ENCODE results near the gene MED13. TPM values are rescaled to one million over a fixed set of nuclear protein-coding genes. Genes with fewer than 3 reads are reported as not detected.
"Not testable (repeated sequence)": the region's sequence is repeated elsewhere in the genome, so short reads cannot be mapped to it uniquely, and the experiment has no call there.

MED13 gene
- total and polyA plus RNA-seq, 4 experiments from 2014 or later = 1.8 to 85.4 (median 41.1) TPM

DNA sequence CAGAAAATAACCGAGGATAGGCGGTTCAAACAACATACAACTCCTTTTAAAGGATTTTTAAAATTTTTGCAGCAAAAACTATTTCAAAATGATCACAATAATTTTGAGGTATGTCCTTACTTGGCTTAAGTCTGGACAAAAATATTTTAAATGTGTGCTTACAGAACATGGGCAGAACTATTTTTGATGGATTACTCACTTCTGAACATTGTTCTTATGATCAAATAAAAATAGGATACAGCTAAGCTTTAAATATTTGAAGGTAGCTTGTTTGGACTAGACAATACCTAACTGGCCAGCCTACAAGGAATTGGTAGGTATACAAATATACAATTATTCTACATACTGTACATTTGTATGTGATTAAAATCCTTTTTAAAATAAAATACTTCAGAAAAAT lies 123.0 kb downstream of the MED13 start:
- CTCF ChIA-PET (ENCODE audit: partially characterized antibody) = no interaction called here

DNA sequence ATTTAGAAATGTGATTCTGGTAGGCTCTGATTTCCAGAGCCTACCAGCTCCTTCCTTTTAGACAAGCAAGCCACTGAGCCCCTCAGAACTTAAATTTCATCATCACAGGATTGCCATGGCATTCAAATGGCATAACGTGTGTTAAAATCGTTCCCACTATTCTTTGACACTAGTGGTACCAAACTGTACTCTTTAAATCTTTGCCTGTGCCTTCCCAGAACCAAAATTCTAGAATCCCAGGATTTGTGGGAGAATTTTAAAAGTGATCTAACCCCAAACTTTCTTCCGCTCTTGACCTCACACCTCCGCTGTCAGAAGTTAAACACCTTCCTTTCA lies 137.0 kb downstream of the MED13 start:
- Histone ChIP-seq H3K27me3 (ENCODE audit: insufficient read depth, low read length) (no peaks in the 10 kb centered on the region), H3K9me3 (ENCODE audit: control insufficient read depth in 1 of 2, low read length in 2 of 2) (no peaks in the 10 kb centered on the region), H3K4me3 (ENCODE audit: low read length in 2 of 2) (peak overlapping the region; percentile 90 to 100), H3K36me3 (ENCODE audit: insufficient read depth, low read length) (peaks cover 9% of the 10 kb centered on the region), H3K4me1 (ENCODE audit: insufficient read depth, low read length) (peaks cover 17% of the 10 kb centered on the region), H3K27ac (ENCODE audit: low read depth, low read length) (peak overlapping the region; percentile 85)
- Mint-ChIP-seq H3K9me3 (no peaks in the 10 kb centered on the region), H3K27me3 (peaks cover 0 to 7% of the 10 kb centered on the region in 2 donors), H3K4me1 (peaks cover 18 to 28% (median 23%) of the 10 kb centered on the region in 4 donors), H3K27ac (peak overlapping the region; percentile 91 to 96 (median 95)), H3K4me3 (peak overlapping the region; percentile 86 to 97 (median 91)), H3K36me3 (peaks cover 4 to 23% of the 10 kb centered on the region in 2 donors)
- intact Hi-C loops (cut with micrococcal nuclease) = loop anchor here (5.0 kb wide), 1 partner anchor 549 kb away; the partner anchor contains the start of gene TLK2
- DNase-seq = no peak
- ChIA-PET POLR2A (ENCODE audit: partially characterized antibody) (interaction anchor here (0.6 to 2.1 kb wide), 3 partner anchors 11 to 143 kb away, joined by 3 to 9 read pairs (median 3); no protein-coding TSS in a partner anchor), CTCF (ENCODE audit: partially characterized antibody) (no interaction called here)

More for the DNA sequence above, 123.0 kb downstream of the MED13 start:
- H3K4me1 Mint-ChIP-seq = peaks cover 0 to 1% (median 0%) of the 10 kb centered on the region in 4 donors
- H3K4me3 Mint-ChIP-seq = no peak overlapping the region
- H3K27me3 ChIP-seq (ENCODE audit: insufficient read depth, low read length) = no peaks in the 10 kb centered on the region
- no peak overlapping the region for H3K4me3 ChIP-seq (ENCODE audit: low read length in 2 of 2)
- H3K27ac Mint-ChIP-seq = no peak overlapping the region
- H3K36me3 Mint-ChIP-seq = peaks cover 20 to 31% of the 10 kb centered on the region in 2 donors
- H3K4me1 ChIP-seq (ENCODE audit: insufficient read depth, low read length) = no peaks in the 10 kb centered on the region
- no peak overlapping the region for H3K27ac ChIP-seq (ENCODE audit: low read depth, low read length)
- intact Hi-C loops (cut with micrococcal nuclease) = no loop called here
- H3K36me3 ChIP-seq (ENCODE audit: insufficient read depth, low read length) = peaks cover 12% of the 10 kb centered on the region
- no peak for DNase-seq
- POLR2A ChIA-PET (ENCODE audit: partially characterized antibody) = no interaction called here
- H3K9me3 ChIP-seq (ENCODE audit: control insufficient read depth in 1 of 2, low read length in 2 of 2) = no peaks in the 10 kb centered on the region
- no peaks in the 10 kb centered on the region for H3K27me3 Mint-ChIP-seq
- H3K9me3 Mint-ChIP-seq = no peaks in the 10 kb centered on the region

DNA sequence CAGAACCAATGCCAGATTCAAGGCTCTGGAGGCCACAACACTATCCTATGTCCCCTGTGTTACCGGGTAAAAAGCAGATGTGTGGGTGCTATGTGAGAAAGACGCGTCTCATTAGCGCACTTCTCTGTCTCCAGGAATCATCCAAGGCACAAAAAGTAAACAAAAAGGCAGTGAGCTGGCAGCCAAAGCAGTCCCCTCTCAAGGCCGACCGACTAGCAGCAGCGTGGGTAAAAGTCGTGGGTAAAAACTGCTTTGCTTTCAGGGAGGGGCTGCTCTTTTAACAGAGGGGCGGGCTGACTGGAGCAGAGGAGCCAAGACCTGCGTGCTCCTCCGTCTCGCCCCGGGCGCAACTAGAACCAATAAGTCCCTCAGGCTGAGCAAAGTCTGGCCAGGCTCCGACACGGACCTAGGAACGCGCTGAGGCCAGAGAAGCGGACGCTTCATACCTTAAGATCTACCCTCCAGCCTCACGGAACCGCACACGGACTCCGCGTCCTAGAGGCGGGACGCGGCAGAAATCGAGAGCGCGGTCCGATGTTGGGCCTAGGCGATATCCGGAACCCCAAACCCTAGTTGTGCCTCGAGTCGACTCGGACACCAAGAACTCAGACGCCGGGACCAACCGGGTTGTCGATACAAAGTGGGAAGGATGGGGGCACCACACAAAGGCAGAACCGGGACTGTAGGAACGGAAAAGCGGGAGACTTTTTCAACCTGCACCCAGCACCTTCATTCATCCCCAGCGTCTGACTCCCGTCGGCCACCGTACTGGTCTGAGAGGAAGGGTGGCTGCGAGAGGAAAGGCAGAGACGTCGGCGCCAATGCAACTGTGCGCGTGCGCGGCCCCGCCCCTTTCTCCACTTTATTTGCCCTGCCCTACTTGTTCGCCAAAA lies 137.6 kb downstream of the MED13 start, which contains the start of gene INTS2:
Gene INTS2, minus strand, starts transcription at position 775 of the 893 bp plus-strand sequence. CDS start 1,338 bp downstream, outside the sequence.
- intact Hi-C loops (cut with micrococcal nuclease) = loop anchor here (1.0 to 5.0 kb wide), 3 partner anchors 65 to 550 kb away; partner anchors contain the start of genes BRIP1 and TLK2
- Histone ChIP-seq H3K4me1 (ENCODE audit: insufficient read depth, low read length) (peaks cover 17% of the 10 kb centered on the region), H3K27ac (ENCODE audit: low read depth, low read length) (peak within 1 kb of the TSS; percentile 85), H3K27me3 (ENCODE audit: insufficient read depth, low read length) (no peaks in the 10 kb centered on the region), H3K4me3 (ENCODE audit: low read length in 2 of 2) (peak within 1 kb of the TSS; percentile 90 to 100), H3K9me3 (ENCODE audit: control insufficient read depth in 1 of 2, low read length in 2 of 2) (no peaks in the 10 kb centered on the region), H3K36me3 (ENCODE audit: insufficient read depth, low read length) (peaks cover 9% of the 10 kb centered on the region)
- POLR2A ChIA-PET (ENCODE audit: partially characterized antibody) = interaction anchor here (0.6 to 2.1 kb wide), 6 partner anchors 12 to 144 kb away, joined by 3 to 9 read pairs (median 3); no protein-coding TSS in a partner anchor
- Mint-ChIP-seq H3K4me1 (peaks cover 18 to 28% (median 23%) of the 10 kb centered on the region in 4 donors), H3K4me3 (peak within 1 kb of the TSS; percentile 86 to 97 (median 91)), H3K9me3 (no peaks in the 10 kb centered on the region), H3K36me3 (peaks cover 4 to 28% of the 10 kb centered on the region in 2 donors), H3K27ac (peak within 1 kb of the TSS; percentile 91 to 96 (median 95)), H3K27me3 (peaks cover 0 to 5% of the 10 kb centered on the region in 2 donors)
- CTCF ChIA-PET (ENCODE audit: partially characterized antibody) = no interaction called here
- peak; percentile 94 to 97 (median 95) for DNase-seq

DNA sequence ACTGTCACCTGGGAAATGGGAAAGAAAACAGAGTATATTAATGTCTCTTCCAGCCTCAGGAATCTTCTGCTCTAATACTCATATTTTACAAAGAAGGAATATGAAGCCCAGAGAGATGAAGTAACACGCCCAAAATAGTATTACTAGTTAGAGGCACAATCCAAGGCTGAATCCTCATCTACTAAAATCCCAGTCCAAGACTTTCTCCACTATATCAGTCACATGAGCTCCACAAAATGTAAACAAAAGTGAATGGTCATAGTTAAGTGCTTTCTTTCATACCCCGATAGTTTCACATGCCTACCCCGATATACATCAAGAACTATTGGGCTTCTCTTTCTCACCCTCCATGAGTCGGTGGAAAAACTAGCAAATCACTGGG lies 138.3 kb downstream of the MED13 start:
- Histone ChIP-seq H3K4me3 (ENCODE audit: low read length in 2 of 2) (peak overlapping the region; percentile 90 to 100), H3K27me3 (ENCODE audit: insufficient read depth, low read length) (no peaks in the 10 kb centered on the region), H3K27ac (ENCODE audit: low read depth, low read length) (peak overlapping the region; percentile 85), H3K36me3 (ENCODE audit: insufficient read depth, low read length) (peaks cover 12% of the 10 kb centered on the region), H3K9me3 (ENCODE audit: control insufficient read depth in 1 of 2, low read length in 2 of 2) (no peaks in the 10 kb centered on the region), H3K4me1 (ENCODE audit: insufficient read depth, low read length) (peaks cover 17% of the 10 kb centered on the region)
- intact Hi-C loops (cut with micrococcal nuclease) = loop anchor here (1.0 to 5.0 kb wide), 3 partner anchors 64 to 550 kb away; partner anchors contain the start of genes BRIP1 and TLK2
- H3K36me3 Mint-ChIP-seq = peaks cover 4 to 28% of the 10 kb centered on the region in 2 donors
- ChIA-PET CTCF (ENCODE audit: partially characterized antibody) (no interaction called here), POLR2A (ENCODE audit: partially characterized antibody) (interaction anchor here (0.9 to 1.8 kb wide), 3 partner anchors 22 to 139 kb away, joined by 3 to 9 read pairs (median 3); no protein-coding TSS in a partner anchor)
- no peak for DNase-seq
- H3K4me1 Mint-ChIP-seq = peaks cover 18 to 28% (median 23%) of the 10 kb centered on the region in 4 donors
- peak overlapping the region; percentile 91 to 96 (median 95) for H3K27ac Mint-ChIP-seq
- no peaks in the 10 kb centered on the region for H3K9me3 Mint-ChIP-seq
- H3K4me3 Mint-ChIP-seq = peak overlapping the region; percentile 86 to 97 (median 91)
- peaks cover 0 to 4% of the 10 kb centered on the region in 2 donors for H3K27me3 Mint-ChIP-seq

DNA sequence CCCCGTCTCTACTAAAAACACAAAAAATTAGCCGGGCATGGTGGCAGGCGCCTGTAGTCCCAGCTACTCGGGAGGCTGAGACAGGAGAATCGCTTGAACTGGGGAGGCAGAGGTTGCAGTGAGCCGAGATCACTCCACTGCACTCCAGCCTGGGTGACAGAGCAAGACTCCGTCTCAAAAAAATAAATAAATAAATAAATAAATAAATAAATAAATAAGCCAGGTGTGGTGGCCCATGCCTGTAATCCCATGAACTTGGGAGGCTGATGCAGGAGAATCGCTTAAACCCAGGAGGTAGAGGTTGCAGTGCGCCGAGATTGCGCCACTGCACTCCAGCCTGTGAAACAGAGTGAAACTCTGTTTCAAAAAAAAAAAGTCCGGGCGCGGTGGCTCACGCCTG lies 149.9 kb downstream of the MED13 start:
- H3K4me3 Mint-ChIP-seq; H3K27me3 Mint-ChIP-seq; H3K4me1 Mint-ChIP-seq; H3K9me3 ChIP-seq (ENCODE audit: control insufficient read depth in 1 of 2, low read length in 2 of 2); H3K9me3 Mint-ChIP-seq; H3K27me3 ChIP-seq (ENCODE audit: insufficient read depth, low read length); H3K4me1 ChIP-seq (ENCODE audit: insufficient read depth, low read length); H3K4me3 ChIP-seq (ENCODE audit: low read length in 2 of 2); intact Hi-C loops (cut with micrococcal nuclease); H3K27ac ChIP-seq (ENCODE audit: low read depth, low read length); CTCF ChIA-PET (ENCODE audit: partially characterized antibody); DNase-seq; H3K27ac Mint-ChIP-seq; POLR2A ChIA-PET (ENCODE audit: partially characterized antibody): not testable (repeated sequence)
- H3K36me3 ChIP-seq (ENCODE audit: insufficient read depth, low read length) = peaks cover 15% of the 10 kb centered on the region
- H3K36me3 Mint-ChIP-seq = peaks cover 26 to 53% of the 10 kb centered on the region in 2 donors

DNA sequence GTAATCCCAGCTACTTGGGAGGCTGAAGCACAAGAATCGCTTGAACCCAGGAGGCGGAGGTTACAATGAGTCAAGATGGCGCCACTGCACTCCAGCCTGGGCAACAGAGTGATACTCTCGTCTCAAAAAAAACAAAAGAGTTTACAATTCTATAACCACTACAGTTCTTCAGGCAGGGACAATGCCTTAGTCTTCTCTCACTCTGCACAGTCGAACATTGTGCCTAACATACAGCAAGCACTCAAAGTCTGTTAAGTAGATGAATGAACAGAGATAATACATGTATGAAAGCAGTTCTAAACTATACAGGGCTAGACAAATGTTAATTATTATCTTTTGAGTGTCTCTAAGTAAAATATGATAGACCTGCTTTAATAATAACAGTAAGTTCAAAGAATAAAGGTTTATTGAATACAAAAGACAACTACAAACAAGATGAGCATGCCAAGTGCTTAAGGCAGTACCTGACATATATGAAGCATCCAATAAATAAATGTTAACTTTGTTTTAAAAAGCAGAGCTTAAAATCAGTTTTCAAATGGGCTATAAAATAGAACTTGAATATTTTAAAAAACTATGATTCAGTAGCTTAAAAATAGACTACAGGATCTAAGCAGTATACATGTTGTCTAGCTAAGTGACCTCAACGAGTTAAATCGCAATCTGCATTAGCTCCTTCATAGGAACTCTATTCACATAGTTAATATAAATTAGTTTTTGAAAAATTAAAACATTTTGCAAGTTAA lies 156.6 kb downstream of the MED13 start:
- Histone ChIP-seq H3K27ac (ENCODE audit: low read depth, low read length) (no peak overlapping the region), H3K36me3 (ENCODE audit: insufficient read depth, low read length) (peaks cover 28% of the 10 kb centered on the region), H3K9me3 (ENCODE audit: control insufficient read depth in 1 of 2, low read length in 2 of 2) (no peaks in the 10 kb centered on the region), H3K27me3 (ENCODE audit: insufficient read depth, low read length) (no peaks in the 10 kb centered on the region), H3K4me3 (ENCODE audit: low read length in 2 of 2) (no peak overlapping the region), H3K4me1 (ENCODE audit: insufficient read depth, low read length) (peaks cover 4% of the 10 kb centered on the region)
- ChIA-PET POLR2A (ENCODE audit: partially characterized antibody) (no interaction called here), CTCF (ENCODE audit: partially characterized antibody) (no interaction called here)
- H3K36me3 Mint-ChIP-seq = peaks cover 25 to 36% of the 10 kb centered on the region in 2 donors
- peaks cover 0 to 11% (median 2%) of the 10 kb centered on the region in 4 donors for H3K4me1 Mint-ChIP-seq
- H3K9me3 Mint-ChIP-seq = no peaks in the 10 kb centered on the region
- DNase-seq = no peak
- H3K27me3 Mint-ChIP-seq = no peaks in the 10 kb centered on the region
- no peak overlapping the region for H3K27ac Mint-ChIP-seq
- intact Hi-C loops (cut with micrococcal nuclease) = no loop called here
- H3K4me3 Mint-ChIP-seq = no peak overlapping the region
